Epithelial cell of prostate (primary cell): ENCODE measurements around the gene UGT3A2.
"Not testable (repeated sequence)": the region's sequence is repeated elsewhere in the genome, so short reads cannot be mapped to it uniquely, and the experiment has no call there.

Experiments
- DNase-seq: peaks from one replicate; pipeline ENCODE4 v3.0.0-alpha.2; 2011; ENCODE audit warnings: low read depth, low spot score
- H3K27ac ChIP-seq: fragments of 450-650 bp; 2 replicates; pipeline ENCODE4 v1.5.1; 2017; ENCODE audit warnings: mild to moderate bottlenecking

UGT3A2 gene

DNA sequence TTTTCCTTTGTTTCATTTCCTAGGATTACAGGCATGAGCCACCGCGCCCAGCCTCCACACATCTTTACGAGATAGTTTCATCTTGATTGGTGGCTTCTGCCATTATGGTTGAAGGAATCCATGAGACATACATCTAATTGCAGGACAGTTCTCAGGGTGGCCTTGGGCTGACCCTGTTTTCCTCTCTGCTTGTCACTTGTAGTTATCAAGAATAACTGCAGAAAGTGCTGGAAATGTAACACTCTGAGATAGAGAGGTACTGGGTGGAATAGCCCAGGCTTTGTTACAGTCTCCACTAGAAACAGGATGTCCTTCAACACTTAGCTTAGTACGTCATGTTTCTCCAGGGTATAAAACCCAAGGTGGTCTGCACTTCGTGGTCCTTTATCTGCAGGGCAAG is 10.7 kb downstream of the UGT3A2 start:
- no peak overlapping the region for H3K27ac ChIP-seq
- DNase-seq, result no peak

DNA sequence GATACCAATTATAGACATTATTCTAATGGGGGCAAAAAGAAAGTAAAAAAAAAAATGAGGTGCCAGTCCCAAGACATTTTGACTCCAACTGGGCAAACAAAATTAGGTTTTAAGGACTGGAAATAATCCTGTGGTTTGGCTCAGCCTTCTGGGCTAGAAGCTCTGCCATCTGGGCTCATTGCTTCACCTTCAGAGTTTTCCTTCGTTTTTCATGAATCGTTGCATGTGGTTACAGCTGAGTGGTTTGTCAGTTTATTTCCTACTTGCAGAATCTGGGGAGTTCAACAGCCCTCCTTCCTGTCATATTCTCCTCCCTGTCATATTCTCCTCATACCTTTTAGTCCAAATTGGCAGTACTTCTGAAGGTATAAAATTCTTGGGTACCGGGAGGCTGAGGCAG is 12.0 kb downstream of the UGT3A2 start:
- DNase-seq, result no peak
- H3K27ac ChIP-seq, result no peak overlapping the region

DNA sequence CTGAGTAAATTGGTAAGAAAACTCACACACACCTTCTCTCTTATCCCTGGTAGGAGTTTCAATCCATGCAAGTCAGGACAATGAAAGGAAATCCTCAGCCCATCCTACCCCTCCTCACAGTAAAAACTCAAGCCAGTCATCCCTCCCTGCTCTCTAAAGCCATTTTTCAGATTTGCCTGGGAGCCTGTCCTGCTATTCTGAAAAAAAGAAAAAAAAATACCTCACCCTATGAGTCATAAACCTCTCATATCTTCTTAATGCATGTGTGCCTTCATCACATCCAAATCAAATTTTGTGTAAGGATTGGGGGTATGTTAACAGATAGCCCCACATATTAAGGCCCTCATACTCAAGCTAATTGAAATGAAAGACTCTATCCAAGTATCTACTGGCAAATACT is 14.1 kb downstream of the UGT3A2 start:
- H3K27ac ChIP-seq, result no peak overlapping the region
- DNase-seq, result no peak

DNA sequence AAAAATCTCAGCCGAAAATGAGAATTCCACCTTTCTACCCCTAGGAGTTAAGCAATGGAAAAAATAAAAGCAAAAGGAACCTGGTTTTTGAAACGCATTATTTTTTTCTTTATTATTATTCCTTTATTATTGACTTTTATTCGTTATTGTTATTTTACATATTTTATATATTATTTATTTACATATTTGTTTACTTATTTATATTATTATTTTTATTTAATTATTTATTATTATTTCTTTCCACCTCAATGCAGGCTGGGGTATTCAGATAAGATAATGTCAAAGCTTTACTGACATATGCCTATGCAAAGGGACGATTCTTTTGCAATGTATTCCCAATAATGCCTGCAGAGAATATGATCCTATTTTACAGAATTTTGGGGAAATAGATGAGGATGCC is 16.7 kb downstream of the UGT3A2 start:
- DNase-seq, result no peak
- no peak overlapping the region for H3K27ac ChIP-seq

DNA sequence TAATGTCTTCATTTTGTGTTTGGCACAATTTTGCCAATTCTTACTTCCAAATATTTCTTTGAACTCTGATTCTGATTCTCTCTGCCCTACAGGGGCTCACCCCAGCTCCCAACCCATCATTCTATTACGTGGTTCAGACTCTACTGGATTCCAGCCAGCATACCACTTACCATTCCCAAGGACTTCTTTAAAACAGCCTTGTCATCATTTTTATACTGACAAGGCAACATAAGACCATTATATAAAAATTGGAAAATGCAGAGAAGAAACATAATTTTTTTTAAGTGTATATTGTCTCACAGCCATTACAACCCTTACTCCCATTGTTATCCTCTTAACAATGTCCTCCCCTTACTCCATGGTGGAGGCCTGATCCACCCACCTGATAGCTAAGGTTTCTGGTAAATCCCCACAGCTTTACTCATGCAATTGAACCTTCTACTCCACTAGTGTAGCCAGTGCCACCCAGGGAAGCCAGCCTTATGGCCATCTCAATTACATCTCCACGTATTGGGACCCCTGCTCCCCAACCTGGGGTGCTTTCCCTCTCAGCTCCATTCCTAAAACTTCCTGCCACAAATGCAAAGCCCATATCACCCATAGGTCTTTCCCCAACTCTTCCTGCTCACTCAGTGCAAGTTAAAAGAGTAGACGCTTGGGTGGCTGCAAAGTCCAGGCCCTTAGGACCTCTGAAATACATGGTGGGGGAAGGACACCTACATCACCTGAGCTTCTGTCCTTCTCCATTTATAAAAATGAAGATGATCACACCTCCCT is 19.1 kb downstream of the UGT3A2 start:
- no peak overlapping the region for H3K27ac ChIP-seq
- DNase-seq, result no peak

DNA sequence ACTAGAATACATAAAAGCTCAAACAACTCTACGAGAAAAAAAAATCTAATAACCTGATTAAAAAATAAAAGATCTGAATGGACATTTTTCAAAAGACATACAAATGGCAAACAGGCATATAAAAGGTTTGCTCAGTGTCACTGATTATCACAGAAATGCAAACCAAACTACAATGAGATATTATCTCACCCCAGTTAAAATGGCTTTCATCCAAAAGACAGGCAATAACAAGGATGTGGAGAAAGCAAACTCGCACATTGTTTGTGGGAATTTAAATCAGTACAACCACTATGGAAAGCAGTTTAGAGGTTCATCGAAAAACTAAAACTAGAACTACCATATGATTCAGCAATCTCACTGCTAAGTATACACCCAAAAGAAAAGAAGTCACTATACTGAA is 20.8 kb downstream of the UGT3A2 start:
- DNase-seq, result no peak

DNA sequence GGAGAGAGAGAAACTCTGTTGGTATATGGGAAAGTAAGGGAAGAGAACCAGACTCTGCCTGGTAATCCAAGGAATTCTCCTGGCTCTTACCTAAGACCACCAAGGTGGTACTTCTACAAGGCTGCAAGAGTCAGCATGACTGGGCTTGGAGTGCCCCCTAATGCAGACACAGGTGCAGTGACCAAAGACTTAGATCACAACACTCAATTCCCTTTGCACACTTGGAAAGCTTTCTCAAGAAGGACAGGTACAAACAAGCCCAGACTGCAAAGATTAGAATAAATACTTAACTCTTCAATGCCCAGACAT is 25.2 kb downstream of the UGT3A2 start:
- H3K27ac ChIP-seq, result no peak overlapping the region
- no peak for DNase-seq

More for the DNA sequence above, 20.8 kb downstream of the UGT3A2 start:
- no peak overlapping the region for H3K27ac ChIP-seq

DNA sequence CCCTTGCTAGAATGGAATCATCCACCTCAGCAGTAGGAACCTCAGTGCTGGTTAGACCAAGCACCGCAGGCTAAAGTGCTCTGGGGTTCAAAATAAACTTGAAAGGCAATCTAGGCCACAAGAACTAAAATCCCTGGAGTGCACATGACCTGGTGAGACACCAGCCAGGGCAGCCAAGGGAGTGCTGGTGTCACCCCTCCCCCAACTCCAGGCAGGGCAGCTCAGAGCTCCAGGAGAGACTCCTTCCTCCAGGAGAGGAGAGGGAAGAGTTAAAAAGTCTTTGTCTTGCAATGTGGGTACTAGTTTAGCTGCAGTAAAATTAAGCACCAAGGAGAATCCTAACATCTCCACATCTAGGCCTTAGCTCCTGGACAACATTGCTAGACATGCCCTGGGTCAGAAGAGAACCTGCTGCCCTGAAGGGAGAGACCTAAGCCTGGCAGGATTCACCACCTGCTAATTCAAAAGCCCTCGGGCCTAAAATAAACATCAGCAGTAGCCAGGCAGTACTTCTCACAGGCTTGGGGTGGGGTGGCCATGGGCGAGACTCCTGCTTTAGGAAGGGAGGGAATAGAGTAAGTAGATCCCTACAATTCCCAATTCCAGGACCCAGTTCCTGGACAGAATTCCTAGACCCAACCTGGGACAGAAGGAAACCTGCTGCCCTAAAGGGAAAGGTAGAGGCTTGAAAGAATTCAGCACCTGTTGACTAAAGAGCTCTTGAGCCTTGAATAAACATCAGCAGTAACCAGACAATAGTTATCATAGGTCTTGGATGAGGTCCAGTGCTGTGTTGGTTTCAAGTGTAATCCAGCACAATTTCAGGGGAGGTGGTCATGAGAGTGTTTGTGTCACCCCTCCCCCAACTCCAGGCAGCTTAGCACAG is 25.8 kb downstream of the UGT3A2 start:
- no peak for DNase-seq
- no peak overlapping the region for H3K27ac ChIP-seq

DNA sequence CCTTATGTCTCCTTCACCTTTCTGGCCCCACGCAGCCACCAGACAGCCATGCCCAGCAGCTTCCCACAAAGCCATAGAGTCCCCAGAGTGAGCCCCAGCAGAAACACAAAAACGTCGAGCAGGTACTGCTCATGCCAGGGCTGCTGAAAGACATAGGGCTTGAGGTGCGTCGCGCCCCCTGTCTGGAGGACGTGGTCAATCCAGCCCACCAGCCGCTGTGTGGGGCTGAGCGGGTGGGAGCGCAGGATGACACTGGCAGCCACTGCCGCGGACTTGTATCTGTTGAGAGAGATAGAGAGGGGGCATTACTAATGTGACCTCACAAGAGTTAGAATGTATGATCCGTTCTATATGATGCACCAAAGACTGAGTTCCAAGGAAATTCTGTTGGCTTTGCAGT is 31.0 kb downstream of the UGT3A2 start:
- DNase-seq, result no peak
- H3K27ac ChIP-seq, result no peak overlapping the region

DNA sequence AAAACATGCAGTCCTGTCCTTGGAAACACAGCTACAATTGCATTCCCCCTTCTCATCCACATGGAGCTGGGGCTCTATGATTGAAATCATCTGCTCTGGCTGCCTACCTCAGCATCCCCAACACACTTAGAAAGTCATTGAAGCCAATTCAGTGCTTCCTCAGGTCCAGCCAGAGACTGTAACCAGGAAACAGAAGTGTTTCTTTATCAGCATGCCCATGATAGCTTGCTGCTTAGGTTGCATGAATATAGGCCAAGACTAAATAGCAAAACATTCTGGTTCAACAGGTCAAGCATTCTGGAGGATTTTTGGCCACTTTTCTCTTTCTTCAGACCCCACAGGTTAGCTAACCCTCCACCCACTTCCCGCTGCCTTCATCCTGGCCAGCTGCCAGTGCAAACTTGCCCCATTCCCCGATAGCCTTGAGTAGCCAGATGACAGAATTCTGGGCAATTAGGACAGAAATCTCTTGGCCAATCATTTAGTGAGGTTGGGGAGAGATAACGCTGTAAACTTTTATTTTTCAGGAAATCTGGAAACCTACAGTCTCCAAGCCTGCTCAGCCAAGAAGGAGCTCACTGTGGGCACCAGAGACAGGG is 32.0 kb downstream of the UGT3A2 start:
- not testable (repeated sequence) for DNase-seq, H3K27ac ChIP-seq

DNA sequence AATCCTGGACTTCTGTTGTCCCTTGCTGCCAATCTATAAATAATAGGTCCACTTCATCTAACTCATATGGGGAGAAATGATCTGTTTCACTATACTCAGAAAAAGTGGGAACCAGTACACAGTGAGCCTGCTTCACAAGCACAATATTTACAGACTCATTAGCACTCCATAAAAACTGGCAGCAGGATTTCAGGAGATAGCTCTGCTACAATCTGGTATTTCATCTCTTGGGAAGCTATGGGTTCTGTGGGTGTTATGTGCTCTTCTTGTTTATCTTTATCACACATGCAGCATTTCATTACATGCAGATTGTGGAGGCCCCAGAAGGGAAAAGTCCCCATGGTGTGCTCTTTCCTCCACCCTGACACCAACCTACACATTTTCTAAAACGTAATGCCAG is 33.2 kb downstream of the UGT3A2 start:
- DNase-seq, result no peak
- H3K27ac ChIP-seq, result no peak overlapping the region

DNA sequence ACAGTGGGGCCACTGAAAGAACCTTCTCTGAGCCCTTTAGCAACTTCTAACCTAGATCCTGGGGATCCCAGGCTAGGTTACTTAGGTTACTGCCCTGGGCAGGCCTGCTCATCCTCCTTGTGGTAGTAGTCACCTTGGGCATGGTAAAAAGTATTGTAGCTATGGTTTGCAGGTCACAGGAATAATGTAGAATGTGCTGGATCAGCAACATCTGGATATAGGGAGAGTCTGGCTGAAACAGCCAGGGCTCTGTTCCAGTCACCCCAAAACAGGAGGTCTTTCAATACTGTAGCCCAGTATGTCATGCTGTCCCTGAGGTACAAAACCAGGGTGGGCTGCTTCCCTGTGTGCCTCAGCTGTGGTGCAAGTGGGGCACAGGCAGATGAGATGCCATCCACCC is 33.6 kb downstream of the UGT3A2 start:
- DNase-seq, result no peak
- H3K27ac ChIP-seq, result no peak overlapping the region

DNA sequence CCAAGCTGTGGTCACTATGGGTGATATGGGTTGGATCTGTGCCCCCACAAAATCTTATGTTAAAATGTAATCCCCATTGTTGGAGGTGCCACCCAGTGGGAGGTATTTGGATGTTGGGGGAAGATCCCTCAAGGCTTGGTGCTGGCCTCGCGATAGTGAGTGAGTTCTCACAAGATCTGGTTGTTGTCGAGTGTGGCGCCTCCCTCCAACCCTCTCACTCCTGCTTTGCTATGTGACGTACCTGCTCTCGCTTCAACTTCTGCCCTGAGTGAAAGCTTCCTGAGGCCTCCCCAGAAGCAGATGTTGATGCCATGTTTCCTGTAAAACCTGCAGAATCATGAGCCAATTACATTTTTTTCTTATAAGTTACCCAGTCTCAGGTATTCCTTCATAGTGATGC is 35.5 kb downstream of the UGT3A2 start:
- H3K27ac ChIP-seq, result no peak overlapping the region
- no peak for DNase-seq

DNA sequence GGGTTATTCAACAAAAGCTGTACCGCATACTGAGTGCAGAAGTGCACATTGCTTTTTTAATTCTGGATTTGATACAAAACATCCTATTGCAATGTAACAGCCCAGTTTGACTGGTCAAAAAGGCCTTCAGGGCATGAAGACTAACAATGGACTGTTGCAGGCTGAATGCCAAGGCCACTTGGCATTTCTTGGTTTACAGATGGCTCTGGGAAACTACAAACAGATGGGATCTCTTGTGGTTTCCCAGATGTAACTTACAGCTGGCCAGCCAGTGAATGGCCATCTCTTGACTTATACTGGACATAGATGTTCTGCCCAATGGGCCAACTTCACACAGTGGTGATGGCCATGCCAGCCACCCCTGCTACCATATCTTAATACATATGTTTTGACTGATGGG is 36.8 kb downstream of the UGT3A2 start:
- no peak for DNase-seq
- H3K27ac ChIP-seq, result no peak overlapping the region

DNA sequence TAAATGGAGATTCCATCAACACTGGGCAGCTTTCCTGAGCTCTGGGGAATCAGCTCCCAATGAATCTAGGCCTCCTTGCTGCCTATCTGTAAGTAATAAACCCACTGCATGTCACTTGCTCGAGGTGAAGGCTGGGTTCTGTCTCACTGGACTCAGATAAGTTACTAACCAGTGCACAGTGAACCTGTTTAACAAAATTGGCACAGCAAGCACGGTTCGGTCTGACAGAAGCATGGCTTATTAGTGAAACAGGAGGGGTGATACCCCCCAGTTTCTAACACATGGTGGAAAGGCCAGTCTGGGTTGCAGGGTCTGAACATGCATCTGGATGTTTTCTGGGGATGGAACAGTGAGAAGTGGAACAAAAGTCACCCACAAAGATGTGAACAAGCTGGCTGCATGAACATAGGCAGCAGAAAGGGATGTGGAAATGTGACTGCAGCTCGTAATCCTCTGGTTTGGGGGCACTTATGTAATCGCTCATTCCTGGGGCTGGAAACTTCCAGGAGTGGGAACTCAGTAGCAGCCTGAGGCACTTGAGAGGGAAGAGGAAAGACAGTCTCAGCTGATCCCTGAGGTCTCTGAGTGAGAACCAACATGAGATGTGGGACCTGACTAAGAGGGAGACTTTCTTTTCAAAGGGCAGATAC is 37.7 kb downstream of the UGT3A2 start:
- no peak for DNase-seq

DNA sequence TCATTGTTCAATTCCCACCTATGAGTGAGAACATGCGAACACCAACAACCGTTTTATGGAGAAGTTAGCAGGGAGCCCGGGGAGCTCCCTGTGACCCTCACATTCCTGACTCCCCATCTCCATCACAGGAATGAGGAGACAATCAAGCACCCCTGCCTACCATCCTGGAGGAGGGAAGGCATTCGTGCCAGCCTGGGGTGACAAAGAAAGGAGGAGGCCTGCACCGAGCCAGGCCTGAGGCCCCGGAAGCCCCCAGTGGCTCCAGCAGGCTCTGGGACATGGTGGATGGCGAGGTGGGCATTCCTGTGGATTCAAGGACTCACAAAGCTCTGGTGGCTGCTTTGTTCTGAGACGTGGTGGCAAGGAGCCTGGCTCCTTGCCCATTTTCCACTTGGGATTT is 39.0 kb downstream of the UGT3A2 start:
- DNase-seq, result no peak
- no peak overlapping the region for H3K27ac ChIP-seq

More for the DNA sequence above, 37.7 kb downstream of the UGT3A2 start:
- H3K27ac ChIP-seq, result no peak overlapping the region

DNA sequence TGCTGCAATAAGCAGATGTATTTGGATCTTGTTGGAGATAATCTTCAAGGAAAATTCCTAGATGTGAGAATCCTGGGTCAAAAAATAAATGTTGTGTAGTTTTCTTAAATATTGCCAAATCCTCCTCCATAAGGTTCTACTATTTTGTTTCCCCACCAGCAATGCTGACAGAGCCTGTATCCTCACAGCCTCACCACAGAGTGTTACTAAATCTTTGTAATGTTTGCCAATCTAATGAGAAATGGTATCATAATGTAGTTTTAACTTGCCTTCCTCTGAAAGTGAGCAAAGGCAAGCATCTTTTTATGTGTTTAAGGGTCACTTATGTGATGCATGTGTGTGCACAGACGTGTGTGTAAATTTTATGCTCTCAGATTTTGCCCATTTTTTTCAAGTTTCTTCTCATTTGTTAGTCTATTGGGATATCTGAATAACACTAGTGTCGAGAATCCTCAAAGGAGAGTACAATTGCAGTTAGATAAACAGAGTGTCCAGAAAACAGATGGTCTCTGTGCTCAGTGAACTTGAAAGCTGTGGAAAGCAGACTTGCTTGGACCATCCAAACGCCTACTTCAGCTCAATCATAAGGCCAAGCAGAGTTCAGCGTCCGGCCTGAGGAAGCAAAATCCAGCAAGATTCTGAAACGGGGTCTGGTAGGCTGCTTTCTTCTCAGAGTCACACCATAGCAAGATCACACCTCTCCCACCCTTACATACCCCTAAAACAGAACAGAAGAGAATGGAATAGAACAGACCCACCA is 39.8 kb downstream of the UGT3A2 start:
- no peak for DNase-seq
- H3K27ac ChIP-seq, result no peak overlapping the region

DNA sequence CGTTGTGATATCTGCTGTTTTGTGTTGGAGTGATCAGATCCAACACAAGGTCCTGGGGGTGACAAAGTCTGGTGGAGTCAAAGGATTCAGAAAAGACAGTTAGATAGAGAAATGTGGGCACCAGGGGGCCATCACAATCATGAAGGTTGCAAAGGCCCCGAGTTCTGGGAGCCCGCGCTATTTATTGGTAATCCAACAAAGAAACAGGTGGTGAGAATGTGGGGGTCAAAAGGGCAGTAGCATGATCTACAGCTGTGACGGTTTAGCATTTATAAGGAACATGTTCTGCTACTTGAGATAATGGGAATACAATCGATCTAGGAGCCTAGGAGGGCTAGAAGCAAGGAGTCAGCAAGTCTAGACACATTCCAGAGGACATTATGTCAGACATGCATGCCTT is 44.4 kb downstream of the UGT3A2 start:
- not testable (repeated sequence) for H3K27ac ChIP-seq, DNase-seq

DNA sequence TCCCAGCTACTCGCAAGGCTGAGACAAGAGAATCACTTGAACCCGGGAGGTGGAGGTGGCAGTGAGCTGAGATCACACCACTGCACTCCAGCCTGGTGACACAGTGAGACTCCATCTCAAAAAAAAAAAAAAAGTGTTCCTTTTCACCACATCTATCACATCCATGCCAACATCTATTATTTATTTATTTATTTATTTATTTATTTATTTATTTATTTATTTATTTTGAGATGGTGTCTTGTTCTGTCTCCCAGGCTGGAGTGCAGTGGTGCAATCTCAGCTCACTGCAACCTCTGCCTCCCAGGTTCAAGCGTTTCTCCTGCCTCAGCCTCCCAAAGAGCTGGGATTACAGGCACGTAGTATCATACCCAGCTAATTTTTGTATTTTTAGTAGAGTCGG is 47.1 kb downstream of the UGT3A2 start:
- H3K27ac ChIP-seq, DNase-seq: not testable (repeated sequence)

DNA sequence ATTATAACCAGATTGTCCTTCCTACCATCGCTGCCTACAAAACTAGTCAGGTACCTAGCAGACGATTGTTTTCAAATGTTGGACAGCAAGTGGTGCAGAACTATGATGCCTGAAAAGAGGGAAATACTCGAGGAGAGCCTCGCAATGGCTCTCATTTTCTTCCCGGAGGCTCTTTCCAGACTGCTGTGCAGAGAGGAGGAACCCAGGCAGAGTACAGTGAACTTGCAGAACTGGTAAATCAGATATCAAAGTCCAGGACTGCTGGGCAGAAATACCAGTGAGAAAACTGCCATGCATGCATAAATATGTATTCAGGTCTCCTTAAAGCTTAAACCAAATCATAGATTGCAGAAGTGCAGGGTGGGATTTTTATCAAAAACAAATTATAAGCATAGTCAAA is 49.1 kb downstream of the UGT3A2 start:
- DNase-seq, result no peak
- H3K27ac ChIP-seq, result no peak overlapping the region
